C4-2B (cell line): ENCODE measurements around the gene TMEM39B.
"Not testable (repeated sequence)": the region's sequence is repeated elsewhere in the genome, so short reads cannot be mapped to it uniquely, and the experiment has no call there.

ENCODE experiments used
- H3K27ac ChIP-seq: fragments of 450-650 bp; 2 replicates; pipeline ENCODE4 v1.5.1; 2017
- ZFX ChIP-seq: fragments of 450-650 bp; IDR thresholded peaks from 2 replicates; pipeline ENCODE4 v1.6.1; 2017
- TF ChIP-seq, protein P1 (sequence below): fragments of 450-650 bp; conservative IDR thresholded peaks from 2 replicates; pipeline ENCODE4 v1.5.1; 2017; ENCODE audit warnings: mild to moderate bottlenecking

Gene TMEM39B

DNA sequence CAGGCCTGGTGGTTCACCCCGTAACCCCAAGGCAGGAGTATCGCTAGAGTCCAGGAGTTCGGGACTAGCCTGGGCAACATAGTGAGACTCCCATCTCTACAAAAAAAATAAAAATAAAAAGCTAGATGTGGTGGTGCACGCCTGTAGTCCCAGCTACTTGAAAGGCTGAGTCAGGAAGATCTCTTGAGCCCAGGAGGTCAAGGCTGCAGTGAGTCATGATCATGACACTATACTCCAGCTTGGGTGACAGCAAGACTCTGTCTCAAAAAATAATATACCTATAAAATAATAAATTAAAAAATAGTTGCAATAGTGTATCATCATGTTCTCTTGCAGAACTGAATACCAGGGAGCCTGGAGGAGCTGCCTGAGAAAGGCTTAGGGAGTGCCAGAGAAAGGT lies 19.9 kb upstream of the TMEM39B start:
- no peak overlapping the region for H3K27ac ChIP-seq
- TF ChIP-seq, protein P1, sequence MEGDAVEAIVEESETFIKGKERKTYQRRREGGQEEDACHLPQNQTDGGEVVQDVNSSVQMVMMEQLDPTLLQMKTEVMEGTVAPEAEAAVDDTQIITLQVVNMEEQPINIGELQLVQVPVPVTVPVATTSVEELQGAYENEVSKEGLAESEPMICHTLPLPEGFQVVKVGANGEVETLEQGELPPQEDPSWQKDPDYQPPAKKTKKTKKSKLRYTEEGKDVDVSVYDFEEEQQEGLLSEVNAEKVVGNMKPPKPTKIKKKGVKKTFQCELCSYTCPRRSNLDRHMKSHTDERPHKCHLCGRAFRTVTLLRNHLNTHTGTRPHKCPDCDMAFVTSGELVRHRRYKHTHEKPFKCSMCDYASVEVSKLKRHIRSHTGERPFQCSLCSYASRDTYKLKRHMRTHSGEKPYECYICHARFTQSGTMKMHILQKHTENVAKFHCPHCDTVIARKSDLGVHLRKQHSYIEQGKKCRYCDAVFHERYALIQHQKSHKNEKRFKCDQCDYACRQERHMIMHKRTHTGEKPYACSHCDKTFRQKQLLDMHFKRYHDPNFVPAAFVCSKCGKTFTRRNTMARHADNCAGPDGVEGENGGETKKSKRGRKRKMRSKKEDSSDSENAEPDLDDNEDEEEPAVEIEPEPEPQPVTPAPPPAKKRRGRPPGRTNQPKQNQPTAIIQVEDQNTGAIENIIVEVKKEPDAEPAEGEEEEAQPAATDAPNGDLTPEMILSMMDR = no peak
- no peak for TF ChIP-seq ZFX

DNA sequence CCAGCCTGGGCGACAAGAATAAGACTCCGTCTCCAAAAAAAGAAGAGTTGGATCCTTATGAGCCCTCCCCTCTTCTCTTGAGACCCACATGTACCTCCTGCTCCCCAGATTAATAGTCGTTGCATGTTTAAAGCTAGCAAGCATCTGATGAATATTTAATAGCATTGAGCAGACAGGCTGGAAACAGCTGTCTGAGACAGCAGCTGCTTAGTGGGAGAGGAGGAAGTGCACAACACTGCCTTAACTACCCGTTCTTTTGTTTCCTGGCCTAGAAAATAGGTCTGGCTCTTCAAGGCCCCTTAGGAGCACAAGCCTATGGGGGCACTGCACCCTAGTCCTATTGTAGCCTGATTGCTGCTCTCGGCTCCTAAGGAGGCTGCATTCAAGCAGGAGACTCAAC lies 17.3 kb upstream of the TMEM39B start:
- TF ChIP-seq, protein P1 = no peak
- no peak for TF ChIP-seq ZFX
- no peak overlapping the region for H3K27ac ChIP-seq

DNA sequence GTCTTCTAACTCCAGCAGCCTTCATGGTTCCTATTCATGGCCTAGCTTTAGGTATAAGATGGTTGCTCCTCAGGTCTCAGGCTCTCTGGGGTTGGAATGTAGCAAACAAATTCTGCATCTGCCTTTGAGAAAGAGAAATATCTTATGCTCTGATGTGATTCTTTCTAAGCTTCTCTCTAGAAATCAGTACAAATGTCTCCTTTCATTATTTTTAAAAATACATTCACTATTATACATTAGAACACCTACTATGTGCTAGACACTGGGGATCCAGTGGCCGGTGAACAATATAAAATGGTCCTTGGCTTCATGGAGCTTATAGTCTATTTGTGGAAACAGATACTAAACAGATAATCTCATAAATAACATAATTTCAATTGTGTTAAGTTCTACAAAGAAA lies 16.1 kb upstream of the TMEM39B start:
- TF ChIP-seq, protein P1 = no peak
- no peak for TF ChIP-seq ZFX
- H3K27ac ChIP-seq = no peak overlapping the region

DNA sequence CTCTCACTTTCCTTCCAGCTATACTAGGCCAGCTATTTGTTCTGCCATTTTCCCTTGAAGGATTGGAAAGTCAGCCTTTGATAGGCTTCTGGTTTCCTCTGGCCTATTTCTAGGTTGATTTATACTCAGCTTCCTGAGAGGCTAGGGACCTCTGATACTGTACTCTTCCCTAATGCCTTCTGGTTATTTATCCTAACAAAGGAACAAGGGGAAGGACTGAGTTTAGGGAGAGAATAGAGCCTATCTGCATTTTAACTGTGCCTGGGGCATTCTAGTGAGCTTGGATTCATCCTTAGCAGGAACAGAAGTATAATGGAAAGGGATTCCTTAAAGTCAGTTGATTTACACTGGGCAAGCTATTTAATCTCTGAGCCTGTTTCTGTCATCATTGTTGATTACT lies 11.8 kb upstream of the TMEM39B start:
- TF ChIP-seq ZFX = no peak
- TF ChIP-seq, protein P1 = no peak
- H3K27ac ChIP-seq = no peak overlapping the region

DNA sequence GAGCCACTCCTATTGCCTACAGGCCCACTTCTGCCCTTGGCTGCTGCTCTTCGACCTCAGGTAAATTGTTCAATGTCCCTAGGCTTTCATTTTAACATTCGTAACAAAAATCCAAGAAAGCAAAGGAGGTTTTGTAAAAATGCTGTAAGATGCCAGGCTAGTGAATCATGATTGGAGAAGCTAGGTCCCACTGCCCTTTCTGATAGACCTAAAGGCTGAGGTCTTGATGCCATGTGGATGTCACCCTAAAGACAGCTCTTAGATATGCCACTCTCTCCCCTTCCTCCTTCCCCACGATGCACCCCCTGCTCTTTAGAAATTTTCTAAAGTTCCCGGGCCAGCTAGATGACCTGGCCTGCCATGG lies 9.9 kb upstream of the TMEM39B start:
- TF ChIP-seq, protein P1 = no peak
- TF ChIP-seq ZFX = no peak
- no peak overlapping the region for H3K27ac ChIP-seq

DNA sequence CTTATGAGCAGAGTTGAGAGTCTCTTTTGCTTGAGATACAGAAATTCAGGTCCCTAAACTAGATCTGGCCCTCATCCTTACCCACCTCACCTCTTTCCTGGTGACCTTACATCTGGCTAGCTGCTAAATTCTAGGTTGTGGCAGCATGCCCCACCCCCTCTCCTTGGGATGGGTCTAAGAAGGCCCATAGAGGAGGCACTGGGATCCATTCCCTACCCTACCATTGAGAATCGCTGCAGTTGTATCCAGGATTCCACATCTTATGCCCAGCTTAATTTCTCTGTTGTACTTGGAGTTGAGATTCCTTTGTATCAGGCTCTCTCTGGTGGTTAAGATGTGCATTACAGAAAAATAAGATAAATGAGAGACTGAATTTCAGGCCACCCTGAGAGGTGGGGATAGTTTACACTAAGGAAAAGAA lies 9.5 kb upstream of the TMEM39B start:
- no peak overlapping the region for H3K27ac ChIP-seq
- TF ChIP-seq, protein P1 = peak; percentile 70
- TF ChIP-seq ZFX = no peak

DNA sequence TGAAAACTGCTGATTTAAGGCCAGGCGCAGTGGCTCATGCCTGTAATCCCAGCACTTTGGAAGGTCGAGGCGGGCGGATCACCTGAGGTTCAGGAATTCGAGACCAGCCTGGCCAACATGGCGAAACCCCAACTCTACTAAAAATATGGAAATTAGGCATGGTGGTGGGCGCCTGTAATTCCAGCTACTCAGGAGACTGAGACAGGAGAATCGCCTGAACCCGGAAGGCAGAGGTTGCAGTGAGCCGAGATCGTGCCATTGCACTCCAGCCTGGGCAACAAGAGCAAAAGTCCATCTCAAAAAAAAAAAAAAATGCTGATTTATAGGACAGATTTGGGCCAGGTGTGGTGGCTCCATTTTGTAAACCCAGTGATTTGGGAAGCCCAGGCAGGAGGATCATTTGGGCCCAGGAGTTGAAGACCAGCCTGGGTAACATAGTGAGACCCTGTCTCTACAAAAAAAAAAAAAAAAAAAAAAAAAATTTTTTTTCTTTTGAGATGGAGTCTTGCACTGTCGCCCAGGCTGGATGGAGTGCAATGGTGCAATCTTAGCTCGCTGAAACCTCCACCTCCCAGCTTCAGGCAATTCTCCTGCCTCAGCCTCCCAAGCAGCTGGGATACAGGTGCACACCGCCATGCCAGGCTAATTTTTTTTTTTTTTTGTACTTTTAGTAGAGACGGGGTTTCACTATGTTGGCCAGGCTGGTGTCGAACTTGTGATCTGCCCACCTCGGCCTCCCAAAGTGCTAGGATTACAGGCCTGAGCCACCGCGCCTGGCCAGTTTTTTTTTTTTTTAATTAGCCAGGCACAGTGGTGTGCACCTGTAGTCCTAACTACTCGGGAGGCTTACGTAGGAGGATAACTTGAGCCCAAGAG lies 6.9 kb upstream of the TMEM39B start:
- not testable (repeated sequence) for H3K27ac ChIP-seq

DNA sequence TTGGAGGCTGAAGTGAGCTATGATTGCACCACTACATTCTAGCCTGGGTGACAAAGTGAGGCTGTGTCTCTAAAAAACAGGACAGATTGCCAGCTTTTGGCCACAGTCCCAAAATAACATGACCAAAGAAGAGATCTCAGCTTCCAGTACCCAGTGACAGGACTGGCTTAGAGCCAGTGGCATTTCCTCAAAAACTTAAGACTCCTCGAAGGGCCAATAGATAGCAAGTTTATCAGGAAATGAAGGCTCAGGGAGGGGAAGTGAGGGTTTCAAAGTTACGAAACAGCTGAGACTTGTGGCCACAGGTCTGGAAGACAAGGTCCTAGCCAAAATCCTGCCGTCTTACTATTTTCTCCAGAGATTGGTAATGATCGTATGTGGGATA lies 6.3 kb upstream of the TMEM39B start:
- TF ChIP-seq, protein P1 = no peak
- no peak for TF ChIP-seq ZFX
- H3K27ac ChIP-seq = no peak overlapping the region
